ENCODE results near the gene RPL22.

The RPL22 gene

DNA sequence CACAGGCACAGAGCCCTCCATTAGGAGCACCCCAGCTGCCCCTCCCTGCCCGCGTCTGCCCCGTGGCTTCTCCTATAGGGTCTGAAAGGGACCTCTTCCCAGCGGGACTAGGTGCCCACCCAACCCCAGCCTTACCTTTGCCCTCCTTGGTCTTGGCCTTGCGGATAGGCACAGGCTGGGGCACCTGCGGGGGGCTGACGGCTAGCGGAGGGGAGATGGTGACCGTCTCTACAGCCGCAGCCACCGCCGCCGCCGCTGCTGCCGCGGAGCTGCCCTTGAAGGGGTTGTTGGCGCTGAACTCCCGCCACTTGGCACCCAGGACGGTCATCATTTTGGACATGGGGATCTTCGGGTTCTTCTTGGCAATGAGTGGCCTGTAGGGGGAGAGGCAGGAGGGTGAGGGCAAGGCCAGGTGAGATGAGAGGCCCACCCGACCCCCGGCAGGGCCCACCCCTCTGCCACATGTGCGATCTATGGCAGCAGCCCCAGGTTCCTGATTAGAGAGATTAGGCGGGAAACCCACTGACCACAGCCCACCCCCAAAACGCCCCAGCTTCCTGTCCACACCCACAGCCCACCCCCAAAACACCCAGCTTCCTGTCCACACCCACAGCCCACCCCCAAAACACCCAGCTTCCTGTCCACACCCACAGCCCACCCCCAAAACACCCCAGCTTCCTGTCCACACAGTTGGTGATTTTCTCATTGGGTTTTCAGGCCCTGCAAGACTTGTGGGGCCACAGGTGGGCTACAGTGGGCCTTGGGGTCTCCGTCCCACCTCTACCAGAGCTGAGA is 44.7 kb downstream of the RPL22 start:
- DNase-seq (ENCODE audit: low read depth in 3 of 3): no peak

DNA sequence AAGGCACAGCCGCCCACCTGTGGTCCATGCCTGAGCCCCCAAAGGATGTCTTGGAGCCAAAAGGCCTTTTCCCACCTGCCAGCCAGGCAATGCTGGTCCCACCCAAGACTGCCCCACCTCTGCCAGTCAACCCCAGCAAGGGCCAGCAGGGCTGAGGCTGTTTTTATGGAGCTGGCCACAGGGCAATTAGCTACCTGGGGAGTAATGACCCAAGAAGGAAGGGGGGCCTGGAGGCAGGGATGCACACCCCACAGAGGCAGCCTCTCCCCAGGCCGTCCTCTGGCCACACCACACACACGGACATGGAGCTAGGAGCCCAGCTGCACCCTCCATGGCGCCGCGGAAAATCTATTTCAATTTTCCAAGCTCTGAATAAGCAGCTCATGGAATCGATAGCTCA is 46.5 kb downstream of the RPL22 start:
- DNase-seq (ENCODE audit: low read depth in 3 of 3): no peak

DNA sequence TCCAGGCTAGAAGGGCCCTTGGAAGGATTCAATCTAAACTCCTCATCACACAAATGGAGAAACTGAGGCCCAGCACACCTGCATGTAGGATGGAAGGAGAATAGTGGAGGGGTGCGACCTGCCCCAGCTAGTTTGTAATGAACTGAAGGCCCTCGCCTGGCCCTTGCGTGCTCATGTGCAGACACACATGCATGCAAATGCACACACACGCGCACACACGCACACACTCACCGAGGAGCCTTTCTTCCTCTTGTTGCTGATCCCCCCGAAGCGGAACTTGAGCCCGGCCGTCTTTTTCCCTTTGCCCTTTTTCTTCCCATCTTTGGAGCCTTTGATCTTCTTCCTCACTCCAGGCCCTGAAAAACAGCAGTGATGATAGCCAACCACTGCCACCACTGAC is 47.2 kb downstream of the RPL22 start:
- DNase-seq (ENCODE audit: low read depth in 3 of 3): no peak

DNA sequence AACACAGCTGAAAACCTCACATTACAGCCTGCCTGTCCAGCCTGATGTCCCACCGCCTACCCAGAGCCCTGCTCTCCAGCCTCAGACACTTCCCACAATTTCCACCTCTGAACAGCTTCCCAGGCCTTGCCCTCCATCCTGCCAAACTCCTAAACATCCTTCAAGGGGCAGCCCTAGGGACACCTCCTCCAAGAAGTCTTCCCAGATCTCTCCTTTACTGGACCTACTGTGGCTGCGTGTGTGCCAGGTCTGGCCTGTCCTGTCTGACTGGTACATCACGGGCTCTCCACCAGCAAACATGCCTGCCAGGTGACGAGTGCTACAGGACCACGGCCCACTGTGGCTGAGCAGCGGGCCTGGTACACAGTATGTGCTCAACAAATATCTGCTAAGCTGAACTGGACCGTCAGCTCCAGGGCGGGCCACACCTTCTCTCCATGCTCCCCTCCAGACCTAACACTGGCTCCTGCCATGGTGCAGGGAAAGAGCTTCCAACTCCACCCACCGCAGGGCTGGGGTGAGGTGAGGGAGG is 48.0 kb downstream of the RPL22 start:
- no peak for DNase-seq (ENCODE audit: low read depth in 3 of 3)

DNA sequence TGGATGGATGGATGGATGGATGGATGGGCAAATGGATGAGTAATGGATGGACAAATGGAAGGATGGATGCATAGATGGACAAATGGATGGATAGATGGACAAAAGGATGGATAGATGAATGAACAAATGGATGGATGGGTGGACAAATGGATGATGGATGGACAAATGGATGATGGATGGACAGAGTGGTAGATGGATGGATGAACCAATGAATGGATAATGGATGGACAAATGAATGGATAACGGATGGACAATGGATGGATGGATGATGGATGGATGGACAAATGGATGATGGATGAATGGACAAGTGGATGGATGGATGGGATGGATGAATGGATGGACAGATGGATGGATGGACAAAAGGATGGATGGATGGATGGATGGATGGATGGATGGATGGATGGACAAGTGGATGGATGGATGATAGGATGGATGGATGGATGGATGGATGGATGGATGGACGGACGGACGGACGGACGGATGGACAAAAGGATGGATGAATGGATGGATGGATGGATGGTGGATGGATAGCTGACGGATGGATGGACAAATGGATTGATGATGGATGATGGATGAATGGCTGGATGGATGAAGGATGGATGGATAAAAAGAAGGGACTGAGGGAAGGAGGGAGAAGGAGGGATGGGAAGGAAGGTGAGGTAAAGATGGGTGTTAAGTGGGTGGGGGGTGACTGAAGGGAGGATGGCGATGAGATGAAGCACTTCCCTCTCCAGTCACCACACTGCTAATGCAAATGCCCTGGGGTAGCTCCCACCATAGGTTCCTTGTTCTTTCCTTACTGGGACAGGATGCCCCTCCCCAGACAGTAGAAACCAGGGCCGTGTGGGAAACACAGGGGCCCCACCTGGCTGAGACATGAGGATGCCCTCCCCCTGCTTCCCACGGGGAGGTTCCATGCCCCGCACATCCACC is 49.1 kb downstream of the RPL22 start:
- DNase-seq (ENCODE audit: low read depth in 3 of 3): no peak

DNA sequence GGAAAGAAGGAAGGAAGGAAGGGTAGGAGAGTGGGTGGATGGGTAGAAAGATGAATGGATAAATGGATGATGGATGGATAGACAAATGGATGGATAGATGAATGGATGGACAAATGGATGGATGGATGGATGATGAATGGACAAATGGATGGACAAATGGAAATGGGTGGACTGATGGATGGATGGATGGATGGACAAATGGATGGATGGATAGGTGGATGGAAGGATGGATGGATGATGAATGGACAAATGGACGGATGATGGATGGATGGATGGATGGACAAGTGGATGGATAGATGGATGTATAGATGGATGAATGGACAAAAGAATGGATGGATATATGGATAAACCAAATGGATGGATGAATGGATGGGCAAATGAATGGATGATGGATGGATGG is 49.8 kb downstream of the RPL22 start:
- DNase-seq (ENCODE audit: low read depth in 3 of 3): no peak

DNA sequence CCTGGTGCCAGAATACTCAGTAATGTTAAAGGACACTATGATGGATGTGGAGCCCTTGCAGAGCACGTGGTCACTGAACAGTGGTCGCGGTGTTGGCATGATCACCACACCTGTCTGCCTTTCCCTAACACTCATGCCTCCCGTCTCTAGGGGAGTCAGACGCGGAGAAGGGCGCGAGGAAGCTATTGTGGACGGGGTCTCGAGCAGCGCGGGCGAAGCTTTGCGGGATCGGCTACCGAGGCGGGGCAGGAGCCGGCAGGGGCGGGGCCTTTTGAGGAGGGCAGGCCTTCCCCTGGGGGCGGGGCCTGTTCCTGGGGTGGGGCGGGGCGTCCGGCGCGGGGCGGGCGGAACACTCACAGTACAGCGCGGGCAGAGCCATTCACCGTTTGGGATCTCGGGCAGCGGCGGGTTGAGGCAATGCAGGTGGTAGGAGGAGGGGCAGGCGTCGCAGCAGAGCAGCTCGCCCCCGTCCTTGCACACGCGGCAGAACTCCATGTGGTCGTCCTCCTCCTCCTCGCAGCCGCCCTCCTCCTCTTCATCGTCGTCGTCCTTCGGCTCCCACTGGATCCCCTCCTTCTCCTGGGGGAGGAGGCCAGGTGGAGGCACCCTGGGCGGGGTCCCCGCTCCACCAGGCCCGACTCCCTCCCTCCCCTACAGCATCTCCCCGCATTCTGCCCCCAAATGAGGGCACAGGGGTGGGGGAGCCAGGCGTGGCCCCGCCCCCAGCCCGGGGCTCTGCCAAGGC is 50.7 kb downstream of the RPL22 start:
- peak; percentile 44 to 72 (median 48) for DNase-seq (ENCODE audit: low read depth in 3 of 3)

DNA sequence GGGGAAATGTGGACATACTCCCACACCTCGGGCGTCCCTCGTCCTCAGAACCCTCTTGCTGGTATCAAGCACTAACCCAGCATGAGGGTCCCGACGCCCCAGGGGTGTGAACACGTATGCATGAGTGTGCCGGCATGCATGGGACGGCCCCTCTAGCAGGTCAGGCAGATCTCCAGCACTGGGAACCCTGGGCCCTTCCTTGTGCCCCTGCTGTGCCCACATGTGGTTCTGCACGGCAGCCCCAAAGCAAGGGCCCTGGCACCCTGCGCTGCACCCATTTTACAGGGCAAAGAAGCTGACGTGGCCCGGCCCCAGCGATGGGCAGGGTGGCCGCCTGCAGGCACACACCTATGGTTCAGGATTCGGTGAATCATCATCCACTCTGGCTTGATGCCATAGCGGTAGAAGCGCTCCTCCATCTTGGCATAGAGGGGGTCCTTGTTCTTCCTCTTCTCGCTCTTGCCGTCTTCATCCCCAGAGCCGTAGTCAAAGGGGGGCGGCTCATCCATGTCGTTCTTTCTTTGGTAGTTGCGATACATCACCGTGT is 53.5 kb downstream of the RPL22 start:
- DNase-seq (ENCODE audit: low read depth in 3 of 3): no peak

DNA sequence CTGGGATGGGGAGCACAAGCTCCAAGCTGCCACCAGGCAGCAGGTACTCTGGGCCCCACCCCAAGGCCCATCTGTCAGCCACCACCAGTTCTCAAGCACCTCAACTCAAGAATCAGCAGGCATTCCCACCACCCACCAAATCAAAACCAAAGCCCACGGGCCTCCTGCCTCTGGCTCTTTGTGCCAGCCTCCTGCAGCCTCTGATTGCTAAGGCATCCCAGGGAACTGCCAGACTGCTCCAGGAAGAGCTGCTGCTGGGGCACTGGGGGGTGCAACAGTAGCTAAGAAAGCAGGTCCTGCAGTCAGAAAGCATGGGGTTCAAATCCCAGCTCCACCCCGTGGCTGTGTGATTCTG is 54.0 kb downstream of the RPL22 start:
- DNase-seq (ENCODE audit: low read depth in 3 of 3): no peak

DNA sequence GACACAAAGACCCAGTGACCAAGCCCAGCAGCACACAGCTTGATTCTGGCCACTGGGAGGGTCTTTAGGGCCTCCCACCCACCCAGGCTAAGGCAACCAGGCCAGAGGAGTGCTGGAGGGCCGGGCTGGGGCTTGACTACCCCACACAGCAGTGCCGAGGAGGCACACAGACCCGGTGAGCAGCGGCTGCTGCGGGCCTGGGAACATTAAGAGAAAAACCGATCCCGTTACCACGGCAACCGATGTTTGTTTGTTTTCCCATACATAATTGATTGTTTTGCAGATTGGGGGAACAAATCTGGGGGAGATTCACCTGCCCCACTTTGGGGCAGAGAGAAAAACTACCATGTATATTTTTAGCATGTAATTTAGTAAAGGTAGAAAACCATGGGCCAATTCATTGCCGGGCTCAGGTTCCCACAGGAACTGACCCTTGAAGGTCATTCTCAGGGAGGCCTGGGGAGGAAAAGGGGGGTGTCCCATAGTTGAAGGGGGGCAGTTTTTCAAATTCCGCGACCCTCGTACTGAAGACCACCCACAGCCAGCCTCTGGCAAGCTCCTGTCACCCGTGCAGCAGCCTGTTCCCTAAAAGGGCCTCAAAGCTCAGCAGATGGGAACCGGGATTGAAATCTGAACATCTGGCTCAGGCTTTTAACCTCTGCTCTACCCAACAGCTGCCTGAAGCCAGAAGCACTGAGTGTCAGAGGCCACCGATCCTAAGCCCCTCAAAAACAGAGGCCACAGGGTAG is 54.6 kb downstream of the RPL22 start:
- no peak for DNase-seq (ENCODE audit: low read depth in 3 of 3)

DNA sequence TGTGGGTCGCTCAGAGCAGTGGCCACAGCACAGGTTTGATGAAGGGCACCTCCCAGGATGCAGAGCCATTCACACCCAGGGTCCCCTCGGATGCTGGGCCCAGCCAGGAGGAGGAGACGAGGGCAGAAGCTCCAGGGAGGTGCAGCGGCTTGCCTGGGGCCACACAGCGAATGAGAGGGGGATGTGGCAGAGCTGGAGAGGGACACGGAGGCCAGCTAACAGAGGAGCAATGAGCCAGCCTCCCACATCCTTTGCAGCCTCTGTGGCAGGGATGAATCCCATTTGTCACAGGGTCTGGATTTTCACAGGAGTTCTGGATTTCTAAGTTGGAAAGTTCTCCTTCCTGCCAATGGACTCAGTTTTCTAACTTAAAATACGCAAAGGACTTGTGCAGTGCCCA is 55.2 kb downstream of the RPL22 start:
- DNase-seq (ENCODE audit: low read depth in 3 of 3): no peak

DNA sequence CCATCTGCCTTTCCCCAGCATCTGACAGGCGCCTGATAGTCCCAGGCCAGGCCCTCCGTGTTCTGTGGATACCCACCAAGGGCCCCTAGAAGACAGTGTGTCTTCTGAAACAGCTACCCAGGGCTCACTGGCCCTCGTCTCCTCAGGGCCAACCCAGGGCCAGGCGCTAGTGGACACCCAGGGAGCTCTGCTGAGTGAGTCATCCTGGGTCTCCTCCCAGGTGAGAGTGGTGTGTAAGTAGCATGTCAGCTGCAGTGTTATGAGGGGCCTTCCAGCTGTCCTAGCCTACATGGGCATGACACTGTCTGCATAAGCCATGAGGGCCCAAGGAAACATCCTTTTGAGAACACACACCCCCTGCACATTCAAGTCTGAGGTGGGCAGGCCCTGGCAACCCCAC is 56.0 kb downstream of the RPL22 start:
- no peak for DNase-seq (ENCODE audit: low read depth in 3 of 3)

DNA sequence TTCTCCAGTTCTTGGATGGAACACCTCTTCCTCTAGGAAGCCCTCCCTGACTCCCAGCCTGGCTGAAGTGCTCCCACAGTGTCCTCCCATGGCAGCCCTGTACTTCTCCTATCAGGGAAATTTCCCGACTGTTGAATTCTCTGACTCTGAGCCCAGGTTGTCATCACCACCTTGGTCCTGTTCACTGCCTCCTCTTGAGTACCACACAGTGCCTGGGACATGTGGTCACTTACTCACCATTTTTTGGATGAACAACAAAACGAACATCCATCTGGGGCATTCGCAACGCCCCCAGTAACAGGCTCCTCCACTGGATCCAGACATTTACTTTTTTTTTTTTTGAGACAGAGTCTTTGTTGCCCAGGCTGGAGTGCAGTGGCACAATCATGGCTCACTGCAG is 56.7 kb downstream of the RPL22 start:
- no peak for DNase-seq (ENCODE audit: low read depth in 3 of 3)

DNA sequence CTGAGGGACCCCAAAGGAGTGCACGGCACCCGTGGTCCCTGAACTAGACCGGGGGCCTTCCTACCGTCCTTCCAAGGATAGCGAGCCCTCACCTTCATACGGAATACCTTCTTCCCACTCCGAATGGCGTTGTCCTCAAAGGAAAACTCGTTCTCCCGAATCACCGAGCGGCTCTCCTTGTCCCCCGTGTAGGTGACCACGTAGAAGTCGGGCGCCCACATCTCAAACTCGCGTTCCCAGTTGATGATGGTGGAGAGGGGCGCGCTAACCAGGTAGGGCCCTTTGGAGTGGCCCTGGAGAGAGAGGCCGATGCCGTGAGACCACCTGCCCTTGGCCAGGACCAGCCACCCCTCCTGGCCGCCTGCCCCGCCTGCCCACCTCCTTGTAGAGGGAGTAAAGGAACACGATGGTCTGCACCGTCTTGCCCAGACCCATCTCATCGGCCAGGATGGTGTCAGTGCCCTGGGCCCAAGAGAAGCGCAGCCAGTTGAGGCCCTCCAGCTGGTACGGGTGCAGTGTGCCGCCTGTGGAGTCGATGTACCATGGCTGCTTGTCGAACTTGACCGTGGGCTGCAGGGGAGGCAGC is 57.3 kb downstream of the RPL22 start:
- DNase-seq (ENCODE audit: low read depth in 3 of 3): no peak

DNA sequence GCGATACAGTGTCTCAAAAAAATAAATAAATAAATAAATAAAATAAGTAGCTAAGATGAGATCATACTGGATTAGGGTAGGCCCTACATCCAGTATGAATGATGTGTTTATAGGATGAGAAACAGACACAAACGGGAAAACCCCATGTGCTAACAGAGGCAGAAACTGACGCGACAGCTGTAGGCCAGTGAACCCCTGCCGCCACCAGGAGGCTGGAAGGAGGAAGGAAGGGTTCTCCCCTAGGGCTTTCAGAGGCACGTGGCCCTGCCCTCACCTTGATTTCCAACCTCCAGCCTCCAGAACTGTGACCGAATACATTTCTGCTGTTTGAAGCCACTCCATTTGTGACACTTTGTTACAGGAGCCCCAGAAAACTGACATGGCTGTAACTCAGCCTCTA is 57.8 kb downstream of the RPL22 start:
- peak in 1 of 3 experiments; percentile 26 for DNase-seq (ENCODE audit: low read depth in 3 of 3)

DNA sequence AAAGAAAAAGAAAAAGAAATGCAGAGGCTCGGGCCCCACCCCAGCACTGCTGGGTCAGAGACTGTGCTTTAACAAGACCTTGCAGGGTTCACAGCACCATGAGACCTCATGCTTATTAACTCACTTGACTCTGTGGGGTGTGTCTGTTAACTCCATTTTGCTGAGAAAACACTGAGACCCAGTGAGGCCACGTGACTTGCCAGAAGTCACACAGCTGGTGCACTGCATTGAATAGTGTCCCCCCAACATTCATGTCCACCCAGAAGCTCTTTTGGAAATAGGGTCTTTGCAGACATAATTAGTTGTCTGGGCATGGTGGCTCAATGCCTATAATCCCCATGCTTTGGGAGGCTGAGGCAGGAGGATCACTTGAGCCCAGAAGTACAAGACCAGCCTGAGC is 59.0 kb downstream of the RPL22 start:
- no peak for DNase-seq (ENCODE audit: low read depth in 3 of 3)

DNA sequence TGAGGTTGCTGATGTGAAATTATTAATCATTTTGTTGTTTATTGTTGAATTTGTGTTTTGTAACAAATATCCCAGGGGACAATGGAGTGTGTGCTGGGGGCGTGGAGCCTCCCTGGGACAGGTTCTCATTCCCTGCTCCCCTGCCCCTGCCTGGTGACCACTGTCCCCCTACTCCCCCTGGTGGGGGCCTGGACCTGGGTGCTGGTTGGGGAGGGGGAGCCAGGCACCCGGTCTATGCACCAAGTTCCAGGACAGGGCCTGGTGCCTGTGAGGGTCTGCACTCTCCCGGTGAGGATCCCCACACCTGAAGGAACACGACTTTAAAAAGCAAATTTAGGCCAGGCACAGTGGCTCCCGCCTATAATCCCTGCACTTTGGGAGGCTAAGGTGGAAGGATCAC is 61.6 kb downstream of the RPL22 start:
- no peak for DNase-seq (ENCODE audit: low read depth in 3 of 3)

DNA sequence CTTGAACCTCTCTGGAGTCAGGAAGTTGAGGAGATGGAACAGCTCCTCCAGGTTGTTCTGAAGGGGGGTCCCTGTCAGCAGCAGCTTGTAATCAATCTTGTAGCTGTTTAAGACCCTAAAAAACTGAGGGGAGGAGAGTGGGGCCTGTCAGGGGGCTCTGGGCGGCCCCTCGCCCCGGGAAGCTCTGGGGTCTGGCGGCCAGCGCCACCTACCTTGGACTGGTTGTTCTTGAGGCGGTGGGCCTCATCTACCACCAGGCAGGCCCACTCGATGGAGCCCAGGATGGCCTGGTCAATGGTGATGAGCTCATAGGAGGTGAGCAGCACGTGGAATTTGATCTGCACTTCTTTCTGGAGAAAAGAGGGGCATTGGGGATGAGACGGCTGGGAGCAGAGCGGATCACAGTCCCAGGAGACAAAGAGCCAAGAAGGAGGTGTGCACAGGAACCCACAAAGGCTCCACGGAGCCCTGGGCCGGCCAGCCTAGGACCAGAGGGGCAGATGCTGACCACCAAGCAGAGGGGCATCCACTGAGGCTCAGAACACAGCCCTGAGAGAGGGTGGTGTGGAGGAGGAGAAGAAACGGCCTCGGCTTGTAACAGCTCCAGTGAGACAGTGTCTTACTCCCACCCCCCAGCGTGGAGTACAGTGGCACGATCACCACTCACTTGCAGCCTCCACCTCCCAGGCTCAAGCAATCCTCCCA is 62.7 kb downstream of the RPL22 start:
- DNase-seq (ENCODE audit: low read depth in 3 of 3): no peak
